NB4 (cell line): ENCODE measurements around the gene HSPG2.
A peak's percentile ranks its signal among the peaks of the same experiment; 100 is the strongest.

Source experiments
- DNase-seq: peaks from one replicate; pipeline ENCODE4 v3.0.0; 2010; ENCODE audit warnings: low read depth
- H3K4me3 ChIP-seq: one replicate; pipeline ENCODE4 v1.5.1; 2011; ENCODE audit warnings: mild to moderate bottlenecking, low read depth, low read length, moderate library complexity
- MAX ChIP-seq: IDR thresholded peaks from 2 replicates; pipeline ENCODE4 v1.6.1; 2011; ENCODE audit warnings: low read depth, low read length
- MYC ChIP-seq: IDR thresholded peaks from 2 replicates; pipeline ENCODE4 v1.6.1; 2011; ENCODE audit warnings: low read depth, low read length
- POLR2A ChIP-seq: IDR thresholded peaks from 2 replicates; pipeline ENCODE4 v1.6.1; 2011; ENCODE audit warnings: mild to moderate bottlenecking; ENCODE audit not compliant: insufficient read length; ENCODE audit errors: extremely low read depth
- TF ChIP-seq, protein P1 (sequence below): IDR thresholded peaks from one replicate; pipeline ENCODE4 v1.5.1; 2012; ENCODE audit warnings: low read depth, low read length

Gene HSPG2

DNA sequence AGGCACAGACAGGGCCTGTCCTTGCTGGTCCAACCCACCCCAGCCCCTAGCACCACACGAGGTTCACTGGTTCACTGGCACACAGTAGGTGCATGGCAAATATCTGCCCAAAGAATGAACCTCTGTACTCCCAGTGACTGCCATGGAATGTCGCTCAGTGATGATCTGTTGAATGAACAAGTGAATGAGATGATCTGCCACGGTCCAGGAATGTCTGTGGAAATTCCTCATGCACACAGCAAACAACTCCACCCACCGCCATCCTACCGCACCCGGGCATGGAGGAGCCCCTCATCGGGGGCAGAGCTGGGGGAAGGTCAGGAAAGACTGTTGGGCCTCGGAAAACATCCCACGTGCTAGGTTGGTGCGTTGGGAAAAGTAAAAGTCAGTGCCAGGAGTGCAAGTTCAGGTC is 1.7 kb downstream of the HSPG2 start:
- DNase-seq = no peak
- H3K4me3 ChIP-seq = no peak overlapping the region
- TF ChIP-seq, protein P1, sequence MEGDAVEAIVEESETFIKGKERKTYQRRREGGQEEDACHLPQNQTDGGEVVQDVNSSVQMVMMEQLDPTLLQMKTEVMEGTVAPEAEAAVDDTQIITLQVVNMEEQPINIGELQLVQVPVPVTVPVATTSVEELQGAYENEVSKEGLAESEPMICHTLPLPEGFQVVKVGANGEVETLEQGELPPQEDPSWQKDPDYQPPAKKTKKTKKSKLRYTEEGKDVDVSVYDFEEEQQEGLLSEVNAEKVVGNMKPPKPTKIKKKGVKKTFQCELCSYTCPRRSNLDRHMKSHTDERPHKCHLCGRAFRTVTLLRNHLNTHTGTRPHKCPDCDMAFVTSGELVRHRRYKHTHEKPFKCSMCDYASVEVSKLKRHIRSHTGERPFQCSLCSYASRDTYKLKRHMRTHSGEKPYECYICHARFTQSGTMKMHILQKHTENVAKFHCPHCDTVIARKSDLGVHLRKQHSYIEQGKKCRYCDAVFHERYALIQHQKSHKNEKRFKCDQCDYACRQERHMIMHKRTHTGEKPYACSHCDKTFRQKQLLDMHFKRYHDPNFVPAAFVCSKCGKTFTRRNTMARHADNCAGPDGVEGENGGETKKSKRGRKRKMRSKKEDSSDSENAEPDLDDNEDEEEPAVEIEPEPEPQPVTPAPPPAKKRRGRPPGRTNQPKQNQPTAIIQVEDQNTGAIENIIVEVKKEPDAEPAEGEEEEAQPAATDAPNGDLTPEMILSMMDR = no peak
- TF ChIP-seq MYC (no peak), MAX (no peak), POLR2A (no peak)

DNA sequence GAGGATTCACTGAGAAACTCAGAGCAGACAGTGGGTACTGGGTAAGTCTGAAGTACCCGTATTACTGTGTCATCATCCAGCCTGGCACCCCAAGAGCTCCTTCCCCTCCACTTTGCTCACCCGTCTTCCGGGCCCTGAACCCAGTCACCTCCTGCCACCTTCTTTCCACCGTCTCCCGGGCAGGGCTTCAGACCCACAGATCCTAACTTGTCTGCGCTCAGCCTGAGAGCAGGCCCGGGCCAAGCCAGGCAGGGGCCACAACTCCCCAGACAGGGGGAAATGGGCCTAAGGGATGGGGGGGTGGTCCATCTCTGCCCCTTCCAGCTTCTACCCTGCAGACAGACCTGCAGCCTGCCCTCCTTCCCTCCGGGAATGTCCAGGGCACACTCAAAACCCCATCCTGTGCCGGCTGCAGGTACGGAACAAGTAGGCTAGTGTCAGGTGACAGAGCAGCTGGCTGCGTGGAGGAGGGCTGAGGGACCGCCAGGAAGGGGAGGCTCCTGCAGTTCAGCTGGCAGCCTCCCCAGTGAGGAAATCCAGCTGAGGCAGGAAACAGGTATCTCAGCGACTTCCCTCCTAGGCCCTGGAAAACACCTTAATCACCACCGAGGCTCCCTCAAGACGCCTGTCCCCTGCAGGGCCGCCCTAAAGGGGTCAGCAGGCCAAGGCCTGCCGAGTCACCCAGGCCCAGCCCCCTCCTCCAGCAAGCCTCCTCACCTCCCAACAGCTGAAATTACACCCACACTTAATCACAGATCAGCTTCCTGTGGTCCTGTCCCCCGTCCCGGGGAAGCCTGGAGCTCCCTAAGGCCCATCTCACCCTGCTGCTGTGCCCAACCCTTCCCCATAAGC is 3.5 kb downstream of the HSPG2 start:
- no peak overlapping the region for H3K4me3 ChIP-seq
- no peak for DNase-seq
- TF ChIP-seq, protein P1 = no peak
- TF ChIP-seq MAX (no peak), POLR2A (no peak), MYC (no peak)

- H3K4me3 ChIP-seq = no peak overlapping the region
- peak; percentile 75 for DNase-seq
- peak; percentile 36; the same call in 1 of the 2 replicates for TF ChIP-seq MYC
- peak; percentile 59 for TF ChIP-seq MAX
- TF ChIP-seq, protein P1 = no peak
These were observed 5.0 kb downstream of the HSPG2 start for GRCh38 chr1:21932127-21932526.

DNA sequence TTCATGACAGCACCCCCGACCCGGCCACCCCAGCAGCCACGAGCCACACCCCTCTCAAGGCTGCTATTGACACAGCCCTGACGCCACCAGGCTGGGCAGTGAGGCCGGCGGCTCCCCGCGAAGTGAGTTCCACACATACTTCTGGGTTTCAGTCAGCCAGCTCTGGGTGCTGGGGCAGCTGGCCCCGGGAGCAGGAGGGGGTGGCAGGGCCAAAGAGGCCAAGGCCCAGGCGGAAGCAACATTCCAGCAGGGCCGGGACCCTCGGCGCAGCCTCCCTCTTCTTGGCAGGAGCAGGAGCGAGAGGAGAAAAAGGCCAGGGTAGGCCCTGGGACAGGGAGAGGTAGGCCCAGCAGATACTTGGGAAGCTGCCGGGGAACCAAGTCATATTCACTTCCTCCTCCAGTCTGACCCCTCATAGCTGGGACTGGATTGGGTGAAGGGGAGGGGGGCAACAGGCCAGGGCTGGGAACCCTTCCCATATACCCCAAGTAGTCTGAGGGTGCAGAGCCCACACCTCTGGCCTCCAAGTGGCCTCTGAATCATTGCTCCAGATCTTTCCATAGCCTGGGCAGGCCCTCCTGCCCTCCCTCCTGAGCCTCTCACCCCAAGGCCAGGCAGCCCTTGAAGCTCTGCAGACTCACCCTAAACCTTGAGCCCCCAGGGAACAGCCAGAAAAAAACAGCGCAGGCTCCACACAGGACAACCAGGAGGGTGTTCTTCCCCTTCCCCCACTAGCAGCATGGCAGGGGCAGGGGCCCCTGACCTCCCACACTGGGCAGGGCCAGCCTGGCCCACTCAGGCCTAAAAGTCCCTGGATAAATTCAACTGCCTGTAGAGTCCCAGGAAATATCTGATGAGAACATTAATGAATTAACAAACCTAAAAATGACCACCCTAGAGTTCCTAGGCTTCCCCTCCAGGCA is 5.7 kb downstream of the HSPG2 start:
- no peak overlapping the region for H3K4me3 ChIP-seq
- TF ChIP-seq MAX (no peak), MYC (no peak), POLR2A (no peak)
- TF ChIP-seq, protein P1 = no peak

DNA sequence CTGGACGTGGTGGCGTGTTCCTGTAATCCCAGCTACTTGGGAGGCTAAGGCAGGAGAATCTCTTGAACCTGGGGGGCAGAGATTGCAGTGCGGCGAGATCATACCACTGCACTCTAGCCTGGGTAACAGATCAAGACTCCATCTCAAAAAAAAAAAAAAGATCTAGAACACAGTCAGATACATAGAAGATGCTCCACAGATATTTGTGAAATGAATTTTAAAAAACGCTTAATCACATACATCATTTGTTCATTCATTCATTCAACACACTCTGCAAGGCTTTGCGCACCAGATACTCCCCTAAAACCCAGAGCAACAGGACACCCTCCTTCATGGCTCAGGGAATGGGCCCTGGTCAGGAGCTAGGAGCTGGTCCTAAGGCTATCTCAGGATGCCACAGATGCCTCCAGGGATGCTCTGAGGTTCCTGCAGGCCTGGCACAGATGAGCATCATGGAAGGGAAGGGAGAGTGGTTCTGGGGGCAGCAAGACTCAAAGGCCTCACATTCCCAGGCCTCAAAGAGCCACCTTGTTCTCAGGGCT is 6.4 kb downstream of the HSPG2 start:
- no peak overlapping the region for H3K4me3 ChIP-seq
- no peak for TF ChIP-seq MAX
- TF ChIP-seq, protein P1 = no peak
- no peak for TF ChIP-seq POLR2A
- no peak for TF ChIP-seq MYC
- no peak for DNase-seq

More for the DNA sequence above, 5.7 kb downstream of the HSPG2 start:
- peak; percentile 44 for DNase-seq
